K562 (cell line): Measurements from ENCODE around the gene AIRE.

ENCODE experiments used
- CAMTA2 ChIP-seq: fragments of 250-450 bp; sonication (Bioruptor Pico); conservative IDR thresholded peaks from 2 replicates; pipeline ENCODE4 v1.5.1; 2022
- CHD4 ChIP-seq: fragments of 200-600 bp; sonication (generic); IDR thresholded peaks from 3 replicates; pipeline ENCODE4 v1.6.1; 2012; ENCODE audit warnings: low read depth, mild to moderate bottlenecking, mixed read lengths, low read length, inconsistent platforms; ENCODE audit not compliant: insufficient read depth, insufficient replicate concordance, poor library complexity, severe bottlenecking
- DNMT1 ChIP-seq: fragments of 450-650 bp; IDR thresholded peaks from 2 replicates; pipeline ENCODE4 v1.6.1; 2016; ENCODE audit warnings: antibody characterized with exemption, mild to moderate bottlenecking
- GATAD2B ChIP-seq: fragments of 450-650 bp; IDR thresholded peaks from 2 replicates; pipeline ENCODE4 v1.6.1; 2017; ENCODE audit warnings: mild to moderate bottlenecking, borderline replicate concordance
- MXI1 ChIP-seq: IDR thresholded peaks from 2 replicates; pipeline ENCODE4 v1.6.1; 2011; ENCODE audit warnings: low read depth, mild to moderate bottlenecking, improper control_type of control experiment, low read length
- POLR2AphosphoS2 ChIP-seq: IDR thresholded peaks from 2 replicates; pipeline ENCODE4 v1.6.1; 2012; ENCODE audit warnings: low read length, improper control_type of control experiment
- RB1 ChIP-seq: fragments of 450-650 bp; IDR thresholded peaks from 2 replicates; pipeline ENCODE4 v1.6.1; 2017; ENCODE audit warnings: low read depth, mild to moderate bottlenecking
- RFX1 ChIP-seq: fragments of 450-650 bp; IDR thresholded peaks from 2 replicates; pipeline ENCODE4 v1.6.1; 2016; ENCODE audit warnings: mild to moderate bottlenecking, moderate library complexity
- SUPT5H ChIP-seq: fragments of 450-650 bp; IDR thresholded peaks from 2 replicates; pipeline ENCODE4 v1.6.1; 2016
- YBX1 ChIP-seq: fragments of 450-650 bp; IDR thresholded peaks from 2 replicates; pipeline ENCODE4 v1.7.1; 2016; ENCODE audit warnings: mild to moderate bottlenecking
- ZKSCAN1 ChIP-seq: fragments of 150-350 bp; IDR thresholded peaks from 2 replicates; pipeline ENCODE4 v1.6.1; 2016; ENCODE audit warnings: low read depth, low read length
- ZKSCAN3 ChIP-seq: fragments of 250-450 bp; sonication (Bioruptor Pico); IDR thresholded peaks from 2 replicates; pipeline ENCODE4 v1.4.0; 2020
- TF ChIP-seq, protein P1 (sequence below): sonication (generic); formaldehyde crosslinking; IDR thresholded peaks from 2 replicates; pipeline ENCODE4 v1.5.0; 2020; ENCODE audit warnings: missing genetic modification reagents

DNA sequence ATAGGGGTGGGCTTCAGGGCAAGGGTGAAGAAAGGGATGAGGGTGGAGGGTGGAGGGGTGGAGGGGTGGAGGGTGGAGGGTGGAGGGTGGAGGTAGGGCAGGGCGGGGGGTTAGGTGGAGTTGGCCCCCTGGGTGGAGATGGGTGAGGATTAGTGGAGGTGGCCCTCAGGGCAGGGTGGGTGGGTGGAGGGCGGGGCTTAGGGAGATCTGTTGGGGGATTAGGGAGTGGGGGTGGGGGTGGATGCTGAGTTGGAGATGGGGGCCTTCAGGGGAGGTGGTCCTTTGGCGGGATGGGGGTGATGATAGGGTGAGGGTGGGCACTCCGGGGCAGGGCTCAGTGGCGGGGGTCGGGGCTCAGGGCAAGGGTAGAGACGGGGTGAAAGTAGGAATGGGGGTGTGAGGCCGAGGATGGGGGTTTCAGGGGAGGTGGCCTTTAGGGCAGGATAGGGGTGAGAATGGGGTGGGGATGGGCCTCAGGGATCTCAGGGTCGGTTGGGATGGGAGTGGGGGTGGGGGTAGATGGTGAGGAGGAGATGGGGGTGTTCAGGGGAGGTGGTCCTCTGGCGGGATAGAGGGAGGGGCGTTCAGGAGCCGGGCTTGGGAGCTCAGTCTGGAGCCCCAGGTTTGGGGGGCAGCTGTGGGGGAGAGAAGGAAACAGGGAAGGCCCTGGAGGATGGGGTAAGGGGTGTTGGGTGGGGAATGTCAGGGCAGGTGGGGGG, 23.2 kb upstream of the AIRE start:
- TF ChIP-seq CAMTA2 (CRISPR knock-in tag), result no peak
- no peak for TF ChIP-seq CHD4
- no peak for TF ChIP-seq YBX1
- TF ChIP-seq, protein P1, sequence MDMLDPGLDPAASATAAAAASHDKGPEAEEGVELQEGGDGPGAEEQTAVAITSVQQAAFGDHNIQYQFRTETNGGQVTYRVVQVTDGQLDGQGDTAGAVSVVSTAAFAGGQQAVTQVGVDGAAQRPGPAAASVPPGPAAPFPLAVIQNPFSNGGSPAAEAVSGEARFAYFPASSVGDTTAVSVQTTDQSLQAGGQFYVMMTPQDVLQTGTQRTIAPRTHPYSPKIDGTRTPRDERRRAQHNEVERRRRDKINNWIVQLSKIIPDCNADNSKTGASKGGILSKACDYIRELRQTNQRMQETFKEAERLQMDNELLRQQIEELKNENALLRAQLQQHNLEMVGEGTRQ (CRISPR knock-in tag), result no peak
- TF ChIP-seq POLR2AphosphoS2, result no peak
- TF ChIP-seq GATAD2B, result no peak
- no peak for TF ChIP-seq RB1
- TF ChIP-seq MXI1, result no peak
- no peak for TF ChIP-seq DNMT1
- TF ChIP-seq RFX1, result no peak
- no peak for TF ChIP-seq SUPT5H
- no peak for TF ChIP-seq ZKSCAN3 (CRISPR knock-in tag)
- no peak for TF ChIP-seq ZKSCAN1
